NB4 (cell line): ENCODE results near the gene CD3E.

Source experiments
- CTCF ChIP-seq: IDR thresholded peaks from one replicate; pipeline ENCODE4 v1.5.1; 2012; ENCODE audit warnings: low read depth, low read length
- MYC ChIP-seq: IDR thresholded peaks from 2 replicates; pipeline ENCODE4 v1.6.1; 2011; ENCODE audit warnings: low read depth, low read length
- POLR2A ChIP-seq: IDR thresholded peaks from 2 replicates; pipeline ENCODE4 v1.6.1; 2011; ENCODE audit warnings: mild to moderate bottlenecking; ENCODE audit not compliant: insufficient read length; ENCODE audit errors: extremely low read depth

- TF ChIP-seq CTCF = no peak
- no peak for TF ChIP-seq POLR2A
- no peak for TF ChIP-seq MYC
These were observed 38.6 kb upstream of the CD3E start for GRCh38 chr11:118265954-118266353.
